BJ (cell line): ENCODE data around the gene LRRC23. TPM values are rescaled to one million over a fixed set of nuclear protein-coding genes. Genes with fewer than 3 reads are reported as not detected.

Experiments used
- CTCF ChIA-PET: fragments of 350-600 bp; formaldehyde crosslinking; extraction: SDS; loops from one replicate; lab custom pipeline; 2021; ENCODE audit warnings: antibody characterized with exemption, inconsistent platforms; lab: Yijun Ruan, JAX
- POLR2A ChIA-PET: fragments of 300-600 bp; sonication (Branson Sonifier 250); formaldehyde crosslinking; extraction: SDS; loops from one replicate; lab custom pipeline; 2021; ENCODE audit warnings: antibody characterized with exemption; lab: Charles Lee
- DNase-seq: peaks from one replicate; pipeline ENCODE4 v3.0.0-alpha.2; 2011; ENCODE audit warnings: low read depth
- H3K27me3 ChIP-seq: 2 replicates; pipeline ENCODE4 v1.6.0; 2011; ENCODE audit warnings: low read length; ENCODE audit not compliant: control insufficient read depth, insufficient read depth
- H3K36me3 ChIP-seq: 2 replicates; pipeline ENCODE4 v1.5.1; 2011; ENCODE audit warnings: low read length; ENCODE audit not compliant: control insufficient read depth, insufficient read depth
- H3K4me3 ChIP-seq: 2 replicates; pipeline ENCODE4 v1.5.1; 2011; ENCODE audit warnings: low read depth, mild to moderate bottlenecking, control low read depth, low read length
- CTCF ChIP-seq: IDR thresholded peaks from 2 replicates; pipeline ENCODE4 v1.5.1; 2011; ENCODE audit warnings: low read depth, mild to moderate bottlenecking, control low read depth, inconsistent platforms, low read length, moderate library complexity; ENCODE audit not compliant: insufficient read depth
- polyA plus RNA-seq: library from polyadenylated mRNA; depleted of rRNA; stranded (reverse); fragments of >200 nt; gene quantifications from 2 replicates; pipeline ENCODE4 v1.2.3, GENCODE V29; 2011

Gene LRRC23
- polyA plus RNA-seq, 1 experiment = 12.7 TPM

GRCh38 chr12:6946033-6946919 lies 41.7 kb downstream of the LRRC23 start:
- ChIA-PET POLR2A (no interaction called here), CTCF (interaction anchor here (0.6 to 6.5 kb wide), 14 partner anchors 9 to 183 kb away, joined by 3 to 65 read pairs (median 6); partner anchors contain the start of genes C1RL and SPSB2)
- H3K4me3 ChIP-seq = no peak overlapping the region
- H3K36me3 ChIP-seq = peaks cover 9% of the 10 kb centered on the region
- no peaks in the 10 kb centered on the region for H3K27me3 ChIP-seq
- DNase-seq = no peak
- no peak for TF ChIP-seq CTCF

GRCh38 chr12:6946920-6947374 lies 42.3 kb downstream of the LRRC23 start:
- ChIA-PET POLR2A (interaction anchor here (1.0 kb wide), 1 partner anchor 95 kb away, joined by 3 read pairs; the partner anchor contains the start of gene USP5), CTCF (interaction anchor here (1.0 to 6.5 kb wide), 7 partner anchors 9 to 163 kb away, joined by 3 to 65 read pairs (median 5); no protein-coding TSS in a partner anchor)
- Histone ChIP-seq H3K36me3 (peaks cover 4% of the 10 kb centered on the region), H3K27me3 (no peaks in the 10 kb centered on the region), H3K4me3 (no peak overlapping the region)
- no peak for DNase-seq
- no peak for TF ChIP-seq CTCF

- H3K4me3 ChIP-seq = no peak overlapping the region
- TF ChIP-seq CTCF = no peak
- no peak for DNase-seq
- ChIA-PET POLR2A (interaction anchor here (1.0 kb wide), 1 partner anchor 96 kb away, joined by 3 read pairs; the partner anchor contains the start of gene USP5), CTCF (interaction anchor here (1.0 to 6.5 kb wide), 7 partner anchors 10 to 162 kb away, joined by 3 to 65 read pairs (median 5); no protein-coding TSS in a partner anchor)
- H3K27me3 ChIP-seq = no peaks in the 10 kb centered on the region
- peaks cover 4% of the 10 kb centered on the region for H3K36me3 ChIP-seq
Measured at GRCh38 chr12:6947615-6948014, 43.0 kb downstream of the LRRC23 start.

GRCh38 chr12:6948873-6949594 lies 44.4 kb downstream of the LRRC23 start:
- Histone ChIP-seq H3K4me3 (no peak overlapping the region), H3K27me3 (no peaks in the 10 kb centered on the region), H3K36me3 (peaks cover 4% of the 10 kb centered on the region)
- ChIA-PET CTCF (interaction anchor here (0.7 to 2.0 kb wide), 7 partner anchors 15 to 165 kb away, joined by 3 to 5 read pairs (median 3); partner anchors contain the start of gene SPSB2), POLR2A (no interaction called here)
- no peak for DNase-seq
- no peak for TF ChIP-seq CTCF
